ENCODE results near the gene GDF15. TPM values are rescaled to one million over a fixed set of nuclear protein-coding genes. Genes with fewer than 3 reads are reported as not detected.

GDF15 gene
- total and polyA plus RNA-seq, 2 donors (not counting 3 experiments of a cell fraction or from before 2014, with no cell fraction given): 165 to 206 TPM

DNA sequence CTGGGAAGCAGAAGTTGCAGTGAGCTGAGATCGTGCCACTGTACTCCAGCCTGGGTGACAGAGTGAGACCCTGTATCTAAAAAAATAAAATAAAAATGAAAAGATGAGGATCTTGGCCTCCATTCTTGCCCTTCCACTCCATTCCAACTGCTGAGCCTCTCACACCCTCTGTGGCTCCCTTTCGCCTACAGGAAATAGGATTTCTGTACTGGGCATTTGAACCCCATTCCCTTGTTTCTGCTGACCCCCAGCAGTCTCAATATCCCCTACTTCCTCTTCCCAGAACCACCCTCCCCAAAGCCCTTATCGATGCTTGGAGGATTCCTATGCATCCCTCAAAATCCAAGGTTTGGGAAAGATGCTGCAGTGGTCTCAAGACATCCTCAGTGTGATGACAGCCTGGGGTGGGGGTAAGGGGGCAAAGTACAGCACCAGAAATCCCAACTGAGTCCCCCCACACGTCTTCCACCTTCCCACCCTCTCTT, 12.5 kb upstream of the GDF15 start:
- Histone ChIP-seq H2AFZ (ENCODE audit: low read depth, low read length) (no peak overlapping the region), H3K79me2 (ENCODE audit: control insufficient read depth, insufficient read depth, low read length) (no peaks in the 10 kb centered on the region), H3K9me1 (replicated peaks; ENCODE audit: control insufficient read depth, extremely low read depth, insufficient read depth, low read length) (no peaks in the 10 kb centered on the region), H4K20me1 (replicated peaks; ENCODE audit: control insufficient read depth, extremely low read depth, insufficient read depth, low read length) (no peaks in the 10 kb centered on the region), H3K4me3 (replicated peaks in 1 of 3; ENCODE audit: insufficient read depth in 1 of 3, low read depth in 1 of 3, low read length in 3 of 3) (no peak overlapping the region), H3K4me1 (ENCODE audit: control insufficient read depth, extremely low read depth, insufficient read depth, low read length) (peaks cover 17% of the 10 kb centered on the region), H3K4me2 (ENCODE audit: insufficient read depth, low read length) (no peak overlapping the region), H3K9ac (replicated peaks; ENCODE audit: extremely low read depth, insufficient read depth, low read length) (peak overlapping the region; percentile 50), H3K27ac (ENCODE audit: insufficient read depth, low read depth, low read length) (peak overlapping the region; percentile 92), H3K36me3 (ENCODE audit: control insufficient read depth in 2 of 2, extremely low read depth in 1 of 2, insufficient read depth in 2 of 2, low read length in 2 of 2) (no peaks in the 10 kb centered on the region), H3K9me3 (replicated peaks; ENCODE audit: control insufficient read depth, insufficient read depth, low read length) (no peaks in the 10 kb centered on the region), H3K27me3 (ENCODE audit: control insufficient read depth in 2 of 2, insufficient read depth in 2 of 2, low read length in 2 of 2) (no peaks in the 10 kb centered on the region)
- no TSS peak for BruUV-seq (replicated peaks)
- dilution Hi-C loops (cut with MboI; ENCODE audit: extremely low pct_ligation_motif_present, low sequenced_read_pairs) (no loop called here), intact Hi-C loops (cut with micrococcal nuclease) (no loop called here)
- no peak for DNase-seq (ENCODE audit: low read depth, low spot score)
- CTCF ChIA-PET: interaction anchor here (1.0 to 3.2 kb wide), 2 partner anchors 9 to 12 kb away, joined by 3 to 19 read pairs; partner anchors contain the start of gene GDF15
- TF ChIP-seq JUN (IDR thresholded peaks at IDR 0.05; ENCODE audit: borderline replicate concordance, insufficient read depth, insufficient read length, low read depth): no peak
- FAIRE-seq: no peak
- POLR2A ChIA-PET: interaction anchor here (1.7 to 3.1 kb wide), 2 partner anchors 8 to 13 kb away, joined by 13 to 19 read pairs; partner anchors contain the start of gene GDF15

DNA sequence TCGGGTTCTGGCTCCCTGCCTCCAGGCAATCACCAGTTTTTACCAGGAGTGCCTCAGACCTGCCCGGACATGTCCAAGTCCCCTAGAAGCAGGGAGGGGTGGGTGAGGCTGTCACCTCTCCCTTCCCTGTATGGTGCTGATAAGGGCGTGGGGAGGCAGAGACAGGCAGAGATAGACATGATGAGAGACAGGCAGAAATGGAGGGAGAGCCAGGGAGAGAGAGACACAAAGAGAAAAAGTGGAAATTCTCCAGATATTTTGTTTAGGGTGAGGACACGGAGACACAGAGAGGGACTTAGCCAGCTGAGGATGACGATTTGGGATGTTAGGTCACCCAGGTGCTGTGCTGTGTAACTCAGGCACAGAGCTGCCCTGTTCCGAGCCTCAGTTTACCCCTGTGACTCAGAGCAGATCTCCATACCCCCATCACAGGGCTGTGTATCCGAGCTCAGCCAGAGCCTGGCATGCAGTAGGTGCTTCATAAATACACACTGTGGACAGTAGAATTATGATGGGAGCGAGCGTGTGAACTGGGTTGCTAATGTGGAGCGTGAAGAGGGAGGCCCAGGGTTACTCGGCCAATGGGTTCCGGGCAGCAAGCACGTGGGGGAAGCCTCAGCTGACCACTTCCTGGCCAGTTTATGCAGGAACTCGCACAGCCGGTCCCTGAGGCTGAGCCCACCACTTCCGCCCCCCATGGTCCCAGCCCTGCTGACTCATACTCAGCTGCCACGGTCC, 11.9 kb upstream of the GDF15 start:
- peak overlapping the region; percentile 15 for H3K4me2 ChIP-seq (ENCODE audit: insufficient read depth, low read length)
- H3K4me1 ChIP-seq (ENCODE audit: control insufficient read depth, extremely low read depth, insufficient read depth, low read length): peaks cover 17% of the 10 kb centered on the region
- ChIA-PET CTCF (interaction anchor here (1.0 to 3.2 kb wide), 3 partner anchors 8 to 95 kb away, joined by 3 to 19 read pairs (median 3); partner anchors contain the start of gene GDF15), POLR2A (interaction anchor here (1.0 to 3.1 kb wide), 3 partner anchors 9 to 95 kb away, joined by 3 to 19 read pairs (median 13); partner anchors contain the start of gene GDF15)
- BruUV-seq (replicated peaks): TSS peak; percentile 99
- dilution Hi-C loops (cut with MboI; ENCODE audit: extremely low pct_ligation_motif_present, low sequenced_read_pairs): no loop called here
- no peaks in the 10 kb centered on the region for H4K20me1 ChIP-seq (replicated peaks; ENCODE audit: control insufficient read depth, extremely low read depth, insufficient read depth, low read length)
- H3K36me3 ChIP-seq (ENCODE audit: control insufficient read depth in 2 of 2, extremely low read depth in 1 of 2, insufficient read depth in 2 of 2, low read length in 2 of 2): no peaks in the 10 kb centered on the region
- H2AFZ ChIP-seq (ENCODE audit: low read depth, low read length): no peak overlapping the region
- DNase-seq (ENCODE audit: low read depth, low spot score): peak; percentile 97
- peak overlapping the region; percentile 92 for H3K27ac ChIP-seq (ENCODE audit: insufficient read depth, low read depth, low read length)
- H3K9ac ChIP-seq (replicated peaks; ENCODE audit: extremely low read depth, insufficient read depth, low read length): peak overlapping the region; percentile 50
- H3K4me3 ChIP-seq (replicated peaks in 1 of 3; ENCODE audit: insufficient read depth in 1 of 3, low read depth in 1 of 3, low read length in 3 of 3): no peak overlapping the region
- H3K27me3 ChIP-seq (ENCODE audit: control insufficient read depth in 2 of 2, insufficient read depth in 2 of 2, low read length in 2 of 2): no peaks in the 10 kb centered on the region
- TF ChIP-seq FOS (IDR thresholded peaks at IDR 0.05; ENCODE audit: borderline replicate concordance, insufficient read depth, low read length) (peak; percentile 88), POLR2A (IDR thresholded peaks at IDR 0.05; ENCODE audit: low read depth, low read length) (peak; percentile 73), POLR2AphosphoS5 (IDR thresholded peaks at IDR 0.05; ENCODE audit: insufficient read depth, low read depth, low read length) (peak; percentile 96), MYC (IDR thresholded peaks at IDR 0.05; ENCODE audit: low read depth, low read length) (peak; percentile 96), JUN (IDR thresholded peaks at IDR 0.05; ENCODE audit: borderline replicate concordance, insufficient read depth, insufficient read length, low read depth) (peak; percentile 63), EZH2 (IDR thresholded peaks at IDR 0.05; ENCODE audit: borderline replicate concordance, low read depth, low read length, severe bottlenecking) (no peak), GATA2 (IDR thresholded peaks at IDR 0.05; ENCODE audit: insufficient read depth, insufficient read length, low read depth, low read length) (peak; percentile 75)
- TF ChIP-seq, protein P1, sequence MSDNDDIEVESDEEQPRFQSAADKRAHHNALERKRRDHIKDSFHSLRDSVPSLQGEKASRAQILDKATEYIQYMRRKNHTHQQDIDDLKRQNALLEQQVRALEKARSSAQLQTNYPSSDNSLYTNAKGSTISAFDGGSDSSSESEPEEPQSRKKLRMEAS (IDR thresholded peaks at IDR 0.05; ENCODE audit: insufficient read depth, insufficient read length): peak; percentile 96
- TF ChIP-seq, protein P2, sequence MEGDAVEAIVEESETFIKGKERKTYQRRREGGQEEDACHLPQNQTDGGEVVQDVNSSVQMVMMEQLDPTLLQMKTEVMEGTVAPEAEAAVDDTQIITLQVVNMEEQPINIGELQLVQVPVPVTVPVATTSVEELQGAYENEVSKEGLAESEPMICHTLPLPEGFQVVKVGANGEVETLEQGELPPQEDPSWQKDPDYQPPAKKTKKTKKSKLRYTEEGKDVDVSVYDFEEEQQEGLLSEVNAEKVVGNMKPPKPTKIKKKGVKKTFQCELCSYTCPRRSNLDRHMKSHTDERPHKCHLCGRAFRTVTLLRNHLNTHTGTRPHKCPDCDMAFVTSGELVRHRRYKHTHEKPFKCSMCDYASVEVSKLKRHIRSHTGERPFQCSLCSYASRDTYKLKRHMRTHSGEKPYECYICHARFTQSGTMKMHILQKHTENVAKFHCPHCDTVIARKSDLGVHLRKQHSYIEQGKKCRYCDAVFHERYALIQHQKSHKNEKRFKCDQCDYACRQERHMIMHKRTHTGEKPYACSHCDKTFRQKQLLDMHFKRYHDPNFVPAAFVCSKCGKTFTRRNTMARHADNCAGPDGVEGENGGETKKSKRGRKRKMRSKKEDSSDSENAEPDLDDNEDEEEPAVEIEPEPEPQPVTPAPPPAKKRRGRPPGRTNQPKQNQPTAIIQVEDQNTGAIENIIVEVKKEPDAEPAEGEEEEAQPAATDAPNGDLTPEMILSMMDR (IDR thresholded peaks at IDR 0.05; ENCODE audit: extremely low read depth in 1 of 2, insufficient read depth in 1 of 2, low read depth in 1 of 2, low read length in 2 of 2): no peak
- H3K9me1 ChIP-seq (replicated peaks; ENCODE audit: control insufficient read depth, extremely low read depth, insufficient read depth, low read length): no peaks in the 10 kb centered on the region
- no peaks in the 10 kb centered on the region for H3K79me2 ChIP-seq (ENCODE audit: control insufficient read depth, insufficient read depth, low read length)
- no peaks in the 10 kb centered on the region for H3K9me3 ChIP-seq (replicated peaks; ENCODE audit: control insufficient read depth, insufficient read depth, low read length)
- FAIRE-seq: peak; percentile 93
- intact Hi-C loops (cut with micrococcal nuclease): loop anchor here (1.0 kb wide), 2 partner anchors 9 to 12 kb away; partner anchors contain the start of gene GDF15

All from endothelial cell of umbilical vein (primary cell).